ENCODE data around the gene RNF41.

GRCh38 chr12:56169229-56169759 lies 52.4 kb downstream of the RNF41 start:
- TF ChIP-seq ELF4 (IDR thresholded peaks at IDR 0.05) (no peak), FOXM1 (IDR thresholded peaks at IDR 0.05; ENCODE audit: borderline replicate concordance) (no peak), NFRKB (IDR thresholded peaks at IDR 0.05) (no peak), FOXA1 (IDR thresholded peaks at IDR 0.05) (no peak), SP1 (IDR thresholded peaks at IDR 0.05) (no peak), HDGF (IDR thresholded peaks at IDR 0.05; ENCODE audit: borderline replicate concordance) (no peak)
